HEK293 (cell line): ENCODE measurements around the gene CLEC6A.

Experiments
- CTCF ChIP-seq: fragments of 450-650 bp; formaldehyde crosslinking; IDR thresholded peaks from 2 replicates; pipeline ENCODE4 v1.5.1; 2016; ENCODE audit warnings: missing biosample characterization, missing genetic modification characterization
- ELK4 ChIP-seq: IDR thresholded peaks from 2 replicates; pipeline ENCODE4 v1.6.1; 2011; ENCODE audit warnings: mild to moderate bottlenecking, low read depth, low read length, borderline replicate concordance
- MEIS1 ChIP-seq: sonication (generic); formaldehyde crosslinking; IDR thresholded peaks from 2 replicates; pipeline ENCODE4 v1.8.1; 2022; ENCODE audit warnings: missing genetic modification reagents, mild to moderate bottlenecking, borderline replicate concordance
- ZNF169 ChIP-seq: fragments of 450-650 bp; formaldehyde crosslinking; IDR thresholded peaks from 2 replicates; pipeline ENCODE4 v1.5.1; 2016; ENCODE audit warnings: missing biosample characterization, missing genetic modification characterization
- ZNF416 ChIP-seq: fragments of 450-650 bp; formaldehyde crosslinking; IDR thresholded peaks from 2 replicates; pipeline ENCODE4 v1.5.1; 2016; ENCODE audit warnings: missing biosample characterization, missing genetic modification characterization

GRCh38 chr12:8461426-8461825 lies 5.7 kb downstream of the CLEC6A start:
- TF ChIP-seq ZNF169: no peak
- TF ChIP-seq CTCF (tag by site-specific recombination): no peak
- no peak for TF ChIP-seq ZNF416 (tag by site-specific recombination)
- no peak for TF ChIP-seq ELK4
- no peak for TF ChIP-seq MEIS1 (CRISPR knock-in tag)
